ENCODE data around the gene SH3BP4.

SH3BP4 gene

DNA sequence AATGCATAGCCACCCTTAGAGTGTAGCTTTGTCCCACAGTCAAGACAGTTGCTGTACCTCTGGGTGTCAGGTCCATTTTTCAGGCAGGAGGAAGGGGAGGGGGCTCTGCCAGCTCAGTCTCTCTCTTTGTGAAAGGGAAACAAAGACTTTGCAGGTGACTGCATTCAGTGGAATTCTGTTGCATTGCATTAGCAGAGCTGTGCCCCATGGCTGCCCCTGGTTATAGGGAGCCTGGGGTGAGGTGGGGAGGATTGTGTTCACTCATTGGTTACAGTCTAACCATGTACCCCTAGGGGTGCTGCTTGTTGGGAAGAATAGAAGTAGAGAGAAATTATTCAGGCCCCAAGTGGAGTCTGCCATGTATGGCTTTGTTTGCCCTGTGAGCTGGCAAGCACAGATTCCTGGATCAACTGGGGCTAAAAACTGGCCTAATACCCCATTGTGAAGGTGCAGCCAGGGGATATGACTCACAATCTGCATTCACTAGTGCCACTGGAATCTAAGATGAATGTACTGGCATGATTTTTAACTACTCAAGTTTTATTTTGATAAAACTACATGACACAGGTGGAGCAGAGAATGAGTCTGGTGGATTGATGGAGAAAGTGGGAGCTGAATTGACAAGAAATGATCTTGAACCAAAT, 118.4 kb downstream of the SH3BP4 start:
- no peak for DNase-seq (ENCODE audit: extremely low read depth, low read depth)
- TF ChIP-seq, protein P1, sequence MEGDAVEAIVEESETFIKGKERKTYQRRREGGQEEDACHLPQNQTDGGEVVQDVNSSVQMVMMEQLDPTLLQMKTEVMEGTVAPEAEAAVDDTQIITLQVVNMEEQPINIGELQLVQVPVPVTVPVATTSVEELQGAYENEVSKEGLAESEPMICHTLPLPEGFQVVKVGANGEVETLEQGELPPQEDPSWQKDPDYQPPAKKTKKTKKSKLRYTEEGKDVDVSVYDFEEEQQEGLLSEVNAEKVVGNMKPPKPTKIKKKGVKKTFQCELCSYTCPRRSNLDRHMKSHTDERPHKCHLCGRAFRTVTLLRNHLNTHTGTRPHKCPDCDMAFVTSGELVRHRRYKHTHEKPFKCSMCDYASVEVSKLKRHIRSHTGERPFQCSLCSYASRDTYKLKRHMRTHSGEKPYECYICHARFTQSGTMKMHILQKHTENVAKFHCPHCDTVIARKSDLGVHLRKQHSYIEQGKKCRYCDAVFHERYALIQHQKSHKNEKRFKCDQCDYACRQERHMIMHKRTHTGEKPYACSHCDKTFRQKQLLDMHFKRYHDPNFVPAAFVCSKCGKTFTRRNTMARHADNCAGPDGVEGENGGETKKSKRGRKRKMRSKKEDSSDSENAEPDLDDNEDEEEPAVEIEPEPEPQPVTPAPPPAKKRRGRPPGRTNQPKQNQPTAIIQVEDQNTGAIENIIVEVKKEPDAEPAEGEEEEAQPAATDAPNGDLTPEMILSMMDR (IDR thresholded peaks at IDR 0.05; ENCODE audit: low read depth, low read length), result no peak

DNA sequence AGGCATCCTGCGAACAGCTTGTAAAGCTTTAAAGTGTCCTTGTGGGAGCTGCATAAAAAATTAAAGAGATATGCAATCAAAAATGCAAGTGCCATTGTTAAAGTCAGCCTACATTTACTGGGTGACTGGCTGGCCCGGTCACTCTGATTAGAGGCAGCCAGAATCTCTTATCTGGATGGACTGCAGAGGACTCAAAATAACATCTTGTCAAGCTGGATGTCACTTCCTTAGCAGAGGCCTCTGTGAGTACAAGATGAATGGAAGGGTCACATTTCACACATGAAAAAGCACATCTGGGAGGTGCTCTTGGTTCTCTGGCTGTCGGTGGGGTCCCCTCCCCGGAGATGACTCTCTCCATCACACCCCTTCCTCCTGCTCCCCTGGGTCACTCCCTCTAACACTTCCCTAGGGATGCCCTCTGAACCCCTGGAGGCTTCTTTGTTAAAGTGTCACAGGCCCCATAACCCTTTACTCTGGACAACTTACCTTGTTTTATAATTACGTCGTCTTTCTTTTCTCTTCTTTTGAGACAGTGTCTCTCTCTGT, 122.1 kb downstream of the SH3BP4 start:
- no peak for DNase-seq (ENCODE audit: extremely low read depth, low read depth)
- TF ChIP-seq, protein P1 (IDR thresholded peaks at IDR 0.05; ENCODE audit: low read depth, low read length), result no peak

DNA sequence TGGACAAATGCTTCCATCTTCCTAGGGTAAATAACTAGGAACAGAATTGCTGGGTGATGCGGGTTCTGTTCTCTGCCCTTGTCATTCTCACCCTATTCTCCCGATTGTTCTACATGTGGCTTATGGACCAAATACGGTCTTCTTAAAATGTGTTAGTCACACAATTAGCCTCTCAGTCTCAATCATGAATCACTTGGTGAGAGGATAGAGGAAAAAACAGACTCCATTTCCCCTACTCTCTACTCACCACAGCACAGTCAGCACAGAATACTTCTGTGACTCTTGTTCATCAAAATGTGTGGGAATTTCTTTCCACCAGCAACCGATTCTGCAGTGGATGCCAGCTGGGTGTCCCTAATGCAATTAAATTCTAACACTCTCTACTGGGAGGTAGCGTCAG, 125.2 kb downstream of the SH3BP4 start:
- TF ChIP-seq, protein P1 (IDR thresholded peaks at IDR 0.05; ENCODE audit: low read depth, low read length), result no peak
- DNase-seq (ENCODE audit: extremely low read depth, low read depth), result no peak

DNA sequence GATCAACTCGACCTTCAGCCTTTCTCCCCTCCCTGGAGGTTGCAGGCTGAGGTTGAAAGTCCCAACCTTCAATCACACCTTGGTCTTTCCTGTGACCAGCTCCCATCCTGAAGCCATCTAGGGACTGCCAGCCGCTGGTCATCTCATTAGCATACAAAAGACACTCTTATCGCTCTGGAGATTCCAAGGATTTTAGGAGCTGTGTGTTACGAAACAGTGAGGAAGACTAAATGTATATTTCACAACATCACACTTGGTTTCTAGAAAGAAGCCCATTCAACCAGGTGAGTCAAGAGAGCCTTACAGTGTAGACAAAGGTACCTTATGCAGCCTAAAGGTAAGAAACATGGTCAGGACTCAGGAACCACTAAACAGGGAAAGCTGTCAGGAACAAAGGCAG, 126.4 kb downstream of the SH3BP4 start:
- TF ChIP-seq, protein P1 (IDR thresholded peaks at IDR 0.05; ENCODE audit: low read depth, low read length), result no peak

DNA sequence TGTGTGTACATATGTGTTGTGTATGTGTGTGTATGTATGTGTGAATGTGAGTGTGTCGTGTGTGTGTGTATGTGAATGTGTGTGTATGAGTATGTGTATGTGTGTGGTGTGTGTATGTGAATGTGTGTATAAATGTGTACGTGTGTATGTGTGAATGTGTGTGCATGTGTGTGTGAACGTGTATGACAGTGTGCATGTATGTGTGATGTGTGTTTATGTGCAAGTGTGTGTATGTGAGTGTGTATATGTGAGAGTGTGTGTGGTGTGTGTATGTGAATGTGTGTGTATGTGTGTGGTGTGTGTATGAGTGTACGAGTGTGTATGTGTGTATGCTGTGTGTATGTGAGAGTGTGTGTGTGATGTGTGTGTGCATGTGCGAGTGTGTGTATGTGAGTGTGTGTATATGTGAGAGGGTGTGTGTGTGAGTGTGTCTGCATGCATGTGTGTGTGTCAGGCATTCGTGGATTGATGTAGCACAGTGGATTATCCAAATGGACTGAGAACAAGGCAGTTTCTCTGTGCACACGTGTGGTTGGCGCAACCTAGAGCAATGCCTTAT, 127.2 kb downstream of the SH3BP4 start:
- TF ChIP-seq, protein P1 (IDR thresholded peaks at IDR 0.05; ENCODE audit: low read depth, low read length), result no peak

More for the DNA sequence above, 126.4 kb downstream of the SH3BP4 start:
- no peak for DNase-seq (ENCODE audit: extremely low read depth, low read depth)

DNA sequence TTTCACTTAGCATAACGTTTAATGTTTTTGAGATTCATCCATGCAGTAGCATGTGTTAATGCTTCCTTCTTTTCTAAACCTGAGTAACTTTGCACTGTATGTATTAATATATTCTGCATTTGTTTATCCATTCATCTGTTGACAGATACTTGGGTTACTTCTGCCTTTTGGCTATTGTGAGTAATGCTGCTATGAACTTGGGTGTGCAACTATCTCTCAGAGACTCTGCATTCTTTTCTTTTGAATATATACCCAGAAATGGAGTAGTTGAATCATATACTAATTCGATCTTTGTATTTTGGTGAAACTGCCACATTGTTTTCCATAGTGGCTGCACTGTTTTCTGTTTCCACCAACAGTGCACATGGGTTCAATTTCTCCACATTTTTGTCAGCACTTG, 128.3 kb downstream of the SH3BP4 start:
- no peak for DNase-seq (ENCODE audit: extremely low read depth, low read depth)
- TF ChIP-seq, protein P1 (IDR thresholded peaks at IDR 0.05; ENCODE audit: low read depth, low read length), result no peak

More for the DNA sequence above, 127.2 kb downstream of the SH3BP4 start:
- DNase-seq (ENCODE audit: extremely low read depth, low read depth), result no peak

DNA sequence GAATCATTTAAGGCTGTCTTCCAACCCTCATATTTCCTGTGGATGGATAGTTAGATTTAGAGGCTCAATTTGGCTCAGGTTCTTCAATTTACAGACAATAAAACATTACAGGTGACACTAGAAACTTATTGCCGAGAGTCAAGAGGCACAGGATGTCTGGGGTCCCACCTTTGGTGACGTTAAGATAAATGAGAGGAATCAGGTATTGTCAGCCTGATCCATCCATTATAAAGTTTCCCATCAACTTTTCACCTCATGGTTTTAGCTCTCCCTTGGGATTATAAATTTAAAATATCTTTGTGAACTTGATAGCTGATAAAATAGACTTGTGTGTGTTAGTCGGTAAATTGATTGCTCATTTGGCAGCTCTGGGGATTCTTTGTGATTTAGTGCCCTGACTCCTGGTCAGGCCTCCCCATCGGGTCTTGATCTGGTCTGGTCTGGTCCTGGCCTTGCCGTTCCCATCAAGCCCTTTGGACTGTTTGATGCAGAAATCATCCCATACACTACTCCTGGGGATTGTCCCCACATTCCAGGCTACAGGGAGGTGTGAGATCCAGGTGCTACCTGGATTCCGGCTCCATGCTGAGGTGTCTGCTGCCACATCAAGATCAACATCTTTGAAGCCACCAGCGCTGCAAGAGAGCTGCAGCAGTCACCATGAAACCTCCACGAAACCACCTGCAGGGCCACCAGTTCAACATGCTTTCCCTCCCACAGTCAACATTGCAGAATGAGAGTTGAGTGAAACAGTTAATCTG, 130.9 kb downstream of the SH3BP4 start:
- DNase-seq (ENCODE audit: extremely low read depth, low read depth), result no peak
- TF ChIP-seq, protein P1 (IDR thresholded peaks at IDR 0.05; ENCODE audit: low read depth, low read length), result no peak
